Measurements from ENCODE around the gene MEX3C. TPM values are rescaled to one million over a fixed set of nuclear protein-coding genes. Genes with fewer than 3 reads are reported as not detected.
A peak's percentile ranks its signal among the peaks of the same experiment; 100 is the strongest.

Gene MEX3C
- total RNA-seq, 2 experiments from 2014 or later: 51.5 to 52.6 TPM

GRCh38 chr18:51226068-51226467 is 28.6 kb upstream of the MEX3C start:
- DNase-seq: no peak
- Mint-ChIP-seq H3K36me3 (ENCODE audit: low read depth) (no peaks in the 10 kb centered on the region), H3K27me3 (no peaks in the 10 kb centered on the region), H3K4me3 (no peak overlapping the region), H3K4me1 (ENCODE audit: low read depth) (no peaks in the 10 kb centered on the region), H3K27ac (no peak overlapping the region), H3K9me3 (no peaks in the 10 kb centered on the region)
- ATAC-seq: no peak
- no peak for TF ChIP-seq CTCF (IDR thresholded peaks at IDR 0.05)
- CTCF ChIA-PET: interaction anchor here (0.9 kb wide), 1 partner anchor 159 kb away, joined by 4 read pairs; no protein-coding TSS in a partner anchor
- POLR2A ChIA-PET: no interaction called here
- intact Hi-C loops (cut with micrococcal nuclease): no loop called here

GRCh38 chr18:51212606-51213005 is 15.1 kb upstream of the MEX3C start:
- H3K4me3 Mint-ChIP-seq: no peak overlapping the region
- no peaks in the 10 kb centered on the region for H3K9me3 Mint-ChIP-seq
- H3K27ac Mint-ChIP-seq: peak overlapping the region; percentile 24
- no peak for TF ChIP-seq CTCF (IDR thresholded peaks at IDR 0.05)
- H3K27me3 Mint-ChIP-seq: no peaks in the 10 kb centered on the region
- H3K36me3 Mint-ChIP-seq (ENCODE audit: low read depth): no peaks in the 10 kb centered on the region
- DNase-seq (no peak), ATAC-seq (no peak)
- intact Hi-C loops (cut with micrococcal nuclease): no loop called here
- ChIA-PET CTCF (interaction anchor here (0.7 kb wide), 1 partner anchor 17 kb away, joined by 3 read pairs; no protein-coding TSS in a partner anchor), POLR2A (interaction anchor here (1.0 kb wide), 1 partner anchor 14 kb away, joined by 4 read pairs; no protein-coding TSS in a partner anchor)
- peaks cover 12% of the 10 kb centered on the region for H3K4me1 Mint-ChIP-seq (ENCODE audit: low read depth)

- H3K4me1 Mint-ChIP-seq (ENCODE audit: low read depth): peaks cover 12% of the 10 kb centered on the region
- CTCF ChIA-PET: no interaction called here
- H3K27me3 Mint-ChIP-seq: no peaks in the 10 kb centered on the region
- ATAC-seq (peak; percentile 96), DNase-seq (peak; percentile 78)
- intact Hi-C loops (cut with micrococcal nuclease): no loop called here
- H3K36me3 Mint-ChIP-seq (ENCODE audit: low read depth): no peaks in the 10 kb centered on the region
- H3K9me3 Mint-ChIP-seq: no peaks in the 10 kb centered on the region
- H3K27ac Mint-ChIP-seq: peak overlapping the region; percentile 70
- POLR2A ChIA-PET: no interaction called here
- H3K4me3 Mint-ChIP-seq: no peak overlapping the region
- TF ChIP-seq CTCF (IDR thresholded peaks at IDR 0.05): no peak
These were observed 14.1 kb upstream of the MEX3C start for GRCh38 chr18:51211552-51211951.

GRCh38 chr18:51196811-51197660 is 445 bp downstream of the MEX3C start:
- ChIA-PET POLR2A (interaction anchor here (0.8 to 5.3 kb wide), 14 partner anchors 10 to 92 kb away, joined by 3 to 39 read pairs (median 4); no protein-coding TSS in a partner anchor), CTCF (interaction anchor here (0.9 to 1.8 kb wide), 8 partner anchors 9 to 165 kb away, joined by 3 to 6 read pairs (median 4); no protein-coding TSS in a partner anchor)
- ATAC-seq (no peak), DNase-seq (peak; percentile 49)
- no peak for TF ChIP-seq CTCF (IDR thresholded peaks at IDR 0.05)
- intact Hi-C loops (cut with micrococcal nuclease): no loop called here
- H3K27ac Mint-ChIP-seq: peak overlapping the region; percentile 97
- H3K36me3 Mint-ChIP-seq (ENCODE audit: low read depth): peaks cover 33% of the 10 kb centered on the region
- peak overlapping the region; percentile 85 for H3K4me3 Mint-ChIP-seq
- no peaks in the 10 kb centered on the region for H3K27me3 Mint-ChIP-seq
- no peaks in the 10 kb centered on the region for H3K9me3 Mint-ChIP-seq
- H3K4me1 Mint-ChIP-seq (ENCODE audit: low read depth): peaks cover 25% of the 10 kb centered on the region
